Measurements from ENCODE around the gene DCAF10.

Gene DCAF10

DNA sequence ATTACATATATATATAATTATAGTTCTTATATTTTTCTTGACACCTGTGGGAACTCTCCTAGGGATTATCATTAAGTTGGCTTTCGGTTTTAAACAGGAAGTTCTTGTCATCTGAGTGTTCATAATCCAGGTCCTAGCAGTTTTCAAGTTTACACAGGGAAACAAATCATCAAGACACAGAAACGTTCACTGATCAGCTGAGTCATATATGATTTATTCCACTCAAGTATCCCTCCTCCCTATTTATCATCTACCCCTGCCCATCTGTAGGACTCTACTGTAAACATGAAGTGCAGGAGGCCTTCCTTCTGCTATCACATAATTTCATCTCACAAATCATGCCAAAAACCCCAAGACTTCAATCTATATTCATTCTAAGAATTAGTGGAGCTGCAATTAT is 97.1 kb downstream of the DCAF10 start:
- no peak for DNase-seq (ENCODE audit: low read depth, low spot score)
- no peak overlapping the region for H3K4me3 ChIP-seq (ENCODE audit: low read length)

DNA sequence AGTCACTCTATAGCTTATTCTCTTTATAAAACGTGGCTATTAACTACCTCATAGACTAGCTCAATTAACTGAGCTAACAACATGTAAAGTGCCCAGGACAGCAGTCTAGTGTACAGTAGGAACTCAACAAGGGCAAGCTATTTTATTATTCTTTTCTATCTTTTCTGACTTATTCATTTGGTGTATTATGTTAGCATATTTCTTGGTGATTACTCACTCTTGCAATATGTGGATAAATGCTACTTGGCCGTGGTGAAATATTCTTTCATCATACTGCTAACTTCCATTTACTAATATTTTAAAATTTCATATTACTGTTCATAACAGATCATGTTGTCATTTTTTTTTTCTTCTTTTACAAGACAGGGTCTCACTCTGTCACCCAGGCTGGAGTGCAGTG is 98.4 kb downstream of the DCAF10 start:
- DNase-seq (ENCODE audit: low read depth, low spot score), result no peak
- peaks cover 4% of the 10 kb centered on the region; the same call in 1 of the 2 replicates for H3K36me3 ChIP-seq (ENCODE audit: control insufficient read depth, insufficient read depth, low read length)
- WGBS (ENCODE audit: insufficient coverage, insufficient read length), result no CpG with 5 or more reads among the region's 2 CpGs
- H3K4me1 ChIP-seq (ENCODE audit: control insufficient read depth, insufficient read depth, low read length), result no peaks in the 10 kb centered on the region
- H3K4me3 ChIP-seq (ENCODE audit: low read length), result no peak overlapping the region
- H3K27ac ChIP-seq (ENCODE audit: low read length), result no peak overlapping the region
- no peaks in the 10 kb centered on the region for H3K9me3 ChIP-seq (ENCODE audit: control insufficient read depth, insufficient read depth, low read length)
- no peaks in the 10 kb centered on the region for H3K27me3 ChIP-seq (ENCODE audit: control insufficient read depth, insufficient read depth, low read length)

More for the DNA sequence above, 97.1 kb downstream of the DCAF10 start:
- Histone ChIP-seq H3K27ac (ENCODE audit: low read length) (no peak overlapping the region), H3K36me3 (ENCODE audit: control insufficient read depth, insufficient read depth, low read length) (peaks cover 4% of the 10 kb centered on the region; the same call in 1 of the 2 replicates), H3K4me1 (ENCODE audit: control insufficient read depth, insufficient read depth, low read length) (no peaks in the 10 kb centered on the region), H3K27me3 (ENCODE audit: control insufficient read depth, insufficient read depth, low read length) (no peaks in the 10 kb centered on the region), H3K9me3 (ENCODE audit: control insufficient read depth, insufficient read depth, low read length) (no peaks in the 10 kb centered on the region)
- no CpG with 5 or more reads among the region's 2 CpGs for whole genome bisulfite sequencing (ENCODE audit: insufficient coverage, insufficient read length)

- peaks cover 3% of the 10 kb centered on the region; the same call in 1 of the 2 replicates for H3K4me1 ChIP-seq (ENCODE audit: control insufficient read depth, insufficient read depth, low read length)
- no peaks in the 10 kb centered on the region for H3K9me3 ChIP-seq (ENCODE audit: control insufficient read depth, insufficient read depth, low read length)
- H3K36me3 ChIP-seq (ENCODE audit: control insufficient read depth, insufficient read depth, low read length), result no peaks in the 10 kb centered on the region; the same call in 1 of the 2 replicates
- no peak overlapping the region for H3K4me3 ChIP-seq (ENCODE audit: low read length)
- no peak for DNase-seq (ENCODE audit: low read depth, low spot score)
- no peaks in the 10 kb centered on the region for H3K27me3 ChIP-seq (ENCODE audit: control insufficient read depth, insufficient read depth, low read length)
- H3K27ac ChIP-seq (ENCODE audit: low read length), result no peak overlapping the region
These were observed 101.5 kb downstream of the DCAF10 start for GRCh38 chr9:37902131-37902530.

- WGBS (ENCODE audit: insufficient coverage, insufficient read length), result no CpG with 5 or more reads among the region's 17 CpGs
- DNase-seq (ENCODE audit: low read depth, low spot score), result no peak
These were observed 102.4 kb downstream of the DCAF10 start for GRCh38 chr9:37902796-37903646.

DNA sequence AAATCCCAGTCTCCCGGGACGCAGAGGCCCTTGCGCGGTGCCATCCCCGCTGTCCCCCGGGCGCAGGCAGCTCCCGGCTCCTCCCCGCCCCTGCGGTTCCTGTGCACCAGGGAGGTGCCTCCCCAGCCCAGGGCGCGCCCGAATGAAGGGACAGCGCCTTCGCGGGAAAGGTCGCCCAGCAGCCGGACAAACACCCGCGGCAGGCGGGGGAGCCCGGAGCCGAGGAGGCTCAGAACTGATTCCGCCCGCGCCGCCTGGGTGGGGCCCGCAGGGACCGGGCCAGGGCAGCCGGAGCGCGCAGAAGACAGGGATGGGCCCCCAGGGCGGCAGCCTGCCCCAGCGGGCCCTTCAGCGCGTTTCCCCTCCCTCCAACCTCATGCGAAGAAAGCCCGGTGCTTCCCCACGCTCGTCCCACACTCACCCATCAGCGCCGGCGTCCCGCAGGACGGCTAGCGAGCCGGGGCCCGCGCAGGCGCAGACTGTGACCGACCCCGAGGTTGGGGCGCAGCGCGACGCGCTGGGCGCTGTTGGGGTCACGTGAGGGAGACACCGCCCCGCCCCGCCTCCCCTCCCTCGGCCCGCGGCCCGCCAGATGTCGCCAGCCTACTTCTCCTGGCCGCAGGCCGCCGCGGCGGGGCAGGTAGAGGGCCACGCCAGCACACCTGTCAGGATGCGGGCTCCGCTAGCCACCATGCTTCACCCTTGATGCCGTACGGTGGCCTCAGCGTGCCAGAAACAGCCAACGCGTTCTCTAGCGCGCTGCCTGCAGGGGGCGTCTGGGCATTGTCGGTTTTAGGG is 103.2 kb downstream of the DCAF10 start, which contains the start of gene SLC25A51:
TSS of gene SLC25A51 (minus strand) at position 481 of the 798 bp plus-strand sequence. CDS start 15,577 bp downstream, outside the sequence.
- H3K27ac ChIP-seq (ENCODE audit: low read length), result no peak within 1 kb of the TSS
- H3K4me3 ChIP-seq (ENCODE audit: low read length), result peak within 1 kb of the TSS; percentile 78
- H3K27me3 ChIP-seq (ENCODE audit: control insufficient read depth, insufficient read depth, low read length), result no peaks in the 10 kb centered on the region
- WGBS (ENCODE audit: insufficient coverage, insufficient read length), result no CpG with 5 or more reads among the region's 84 CpGs
- H3K36me3 ChIP-seq (ENCODE audit: control insufficient read depth, insufficient read depth, low read length), result no peaks in the 10 kb centered on the region; the same call in 1 of the 2 replicates
- peak; percentile 78 for DNase-seq (ENCODE audit: low read depth, low spot score)
- H3K4me1 ChIP-seq (ENCODE audit: control insufficient read depth, insufficient read depth, low read length), result peaks cover 3% of the 10 kb centered on the region; the same call in 1 of the 2 replicates
- H3K9me3 ChIP-seq (ENCODE audit: control insufficient read depth, insufficient read depth, low read length), result no peaks in the 10 kb centered on the region

More at GRCh38 chr9:37902796-37903646, 102.4 kb downstream of the DCAF10 start:
- Histone ChIP-seq H3K4me1 (ENCODE audit: control insufficient read depth, insufficient read depth, low read length) (peaks cover 3% of the 10 kb centered on the region; the same call in 1 of the 2 replicates), H3K4me3 (ENCODE audit: low read length) (peak overlapping the region; percentile 78), H3K9me3 (ENCODE audit: control insufficient read depth, insufficient read depth, low read length) (no peaks in the 10 kb centered on the region), H3K36me3 (ENCODE audit: control insufficient read depth, insufficient read depth, low read length) (no peaks in the 10 kb centered on the region; the same call in 1 of the 2 replicates), H3K27ac (ENCODE audit: low read length) (no peak overlapping the region), H3K27me3 (ENCODE audit: control insufficient read depth, insufficient read depth, low read length) (no peaks in the 10 kb centered on the region)

DNA sequence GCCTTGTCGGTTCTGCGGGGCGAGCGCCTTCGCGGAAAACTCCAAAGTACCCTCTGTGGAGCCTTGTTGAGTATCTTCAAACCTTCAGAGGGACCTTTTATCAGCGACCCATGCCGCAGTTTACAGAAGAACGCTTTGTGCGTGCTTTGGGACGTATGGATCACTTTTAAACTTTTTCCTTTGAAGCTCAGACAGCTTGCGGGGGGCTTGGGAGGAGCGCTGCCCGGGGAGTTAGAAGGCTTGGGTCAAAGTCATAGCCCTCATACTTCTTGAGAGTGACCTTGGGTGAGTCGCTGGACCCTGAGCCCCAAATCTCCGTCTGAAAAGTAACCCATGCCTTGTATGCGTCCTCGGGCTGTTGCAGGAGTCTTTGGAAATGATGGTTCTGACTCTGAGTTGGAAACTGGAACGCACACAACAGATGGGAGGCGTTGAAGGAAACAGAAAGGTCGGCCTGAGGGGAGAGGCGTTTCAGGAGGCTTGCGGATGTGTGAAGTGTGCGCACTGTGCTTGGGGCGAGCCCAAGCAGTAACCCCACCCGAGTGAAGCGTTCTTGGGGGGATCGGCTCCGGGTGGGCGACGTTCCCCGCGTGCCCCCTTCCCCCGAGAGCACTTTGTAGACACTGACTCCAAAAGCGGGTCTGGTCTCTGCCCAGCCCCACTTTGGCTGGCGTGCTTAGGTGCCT is 104.0 kb downstream of the DCAF10 start:
- Histone ChIP-seq H3K4me3 (ENCODE audit: low read length) (peak overlapping the region; percentile 78; the same call in 1 of the 2 replicates), H3K4me1 (ENCODE audit: control insufficient read depth, insufficient read depth, low read length) (peaks cover 3% of the 10 kb centered on the region; the same call in 1 of the 2 replicates), H3K27ac (ENCODE audit: low read length) (no peak overlapping the region), H3K27me3 (ENCODE audit: control insufficient read depth, insufficient read depth, low read length) (no peaks in the 10 kb centered on the region), H3K9me3 (ENCODE audit: control insufficient read depth, insufficient read depth, low read length) (no peaks in the 10 kb centered on the region), H3K36me3 (ENCODE audit: control insufficient read depth, insufficient read depth, low read length) (no peaks in the 10 kb centered on the region)
- DNase-seq (ENCODE audit: low read depth, low spot score), result no peak
- WGBS (ENCODE audit: insufficient coverage, insufficient read length), result no CpG with 5 or more reads among the region's 36 CpGs

- Histone ChIP-seq H3K4me3 (ENCODE audit: low read length) (no peak overlapping the region), H3K27ac (ENCODE audit: low read length) (no peak overlapping the region), H3K9me3 (ENCODE audit: control insufficient read depth, insufficient read depth, low read length) (no peaks in the 10 kb centered on the region), H3K36me3 (ENCODE audit: control insufficient read depth, insufficient read depth, low read length) (no peaks in the 10 kb centered on the region), H3K27me3 (ENCODE audit: control insufficient read depth, insufficient read depth, low read length) (no peaks in the 10 kb centered on the region), H3K4me1 (ENCODE audit: control insufficient read depth, insufficient read depth, low read length) (peaks cover 3% of the 10 kb centered on the region; the same call in 1 of the 2 replicates)
- no peak for DNase-seq (ENCODE audit: low read depth, low spot score)
- no CpG with 5 or more reads among the region's 10 CpGs for WGBS (ENCODE audit: insufficient coverage, insufficient read length)
These were observed 104.5 kb downstream of the DCAF10 start for GRCh38 chr9:37905131-37905505.

GRCh38 chr9:37905776-37906175 is 105.2 kb downstream of the DCAF10 start:
- DNase-seq (ENCODE audit: low read depth, low spot score), result no peak
- WGBS (ENCODE audit: insufficient coverage, insufficient read length), result no CpG with 5 or more reads among the region's 4 CpGs

DNA sequence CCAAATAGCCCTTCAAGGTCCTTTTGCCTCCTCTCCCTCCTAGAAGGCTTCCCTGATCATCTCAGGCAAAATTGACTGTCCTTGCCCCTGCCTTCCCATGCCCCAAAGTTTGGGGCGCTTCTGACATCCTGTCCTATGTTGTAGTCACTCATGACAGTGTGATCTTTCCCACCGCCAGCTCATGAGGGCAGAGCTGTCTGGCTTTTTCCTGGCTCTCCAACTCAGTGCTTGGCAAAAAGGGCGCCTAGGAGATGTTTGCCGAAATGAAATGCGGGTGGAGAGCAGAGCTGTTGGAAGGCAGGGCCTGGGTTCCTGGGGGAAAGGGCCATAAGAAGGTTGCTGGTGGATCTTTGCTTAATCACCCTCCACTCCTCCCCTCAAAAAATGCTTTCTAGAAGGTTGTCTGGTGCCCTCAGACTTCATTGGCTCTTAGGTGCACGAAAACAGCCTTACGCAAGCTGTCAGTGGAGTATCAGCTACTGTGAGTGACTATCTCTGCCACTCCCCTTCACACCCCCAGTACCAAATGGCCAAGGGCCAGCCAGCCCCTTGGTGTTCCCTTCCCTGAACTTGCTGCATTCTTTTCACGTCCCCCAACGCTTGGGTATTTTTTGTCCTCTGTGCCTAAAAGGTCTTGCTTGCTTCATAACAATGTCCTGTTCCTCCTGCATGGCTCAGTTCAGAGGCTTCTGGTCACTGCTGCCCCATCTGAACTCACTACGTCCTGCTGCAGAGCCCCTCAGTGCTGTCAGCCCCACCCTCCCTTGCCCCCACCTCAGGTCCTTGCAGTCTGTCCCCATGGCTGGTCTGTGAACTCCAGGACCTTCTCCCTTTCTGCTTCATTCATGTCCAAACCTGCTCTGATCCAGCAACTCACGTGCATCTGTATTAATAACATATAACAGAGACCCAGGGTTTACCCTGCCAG is 106.0 kb downstream of the DCAF10 start:
- WGBS (ENCODE audit: insufficient coverage, insufficient read length), result no CpG with 5 or more reads among the region's 11 CpGs
- Histone ChIP-seq H3K4me1 (ENCODE audit: control insufficient read depth, insufficient read depth, low read length) (peaks cover 3% of the 10 kb centered on the region; the same call in 1 of the 2 replicates), H3K27ac (ENCODE audit: low read length) (no peak overlapping the region), H3K27me3 (ENCODE audit: control insufficient read depth, insufficient read depth, low read length) (no peaks in the 10 kb centered on the region), H3K9me3 (ENCODE audit: control insufficient read depth, insufficient read depth, low read length) (no peaks in the 10 kb centered on the region), H3K4me3 (ENCODE audit: low read length) (no peak overlapping the region), H3K36me3 (ENCODE audit: control insufficient read depth, insufficient read depth, low read length) (no peaks in the 10 kb centered on the region)
- DNase-seq (ENCODE audit: low read depth, low spot score), result no peak

More at GRCh38 chr9:37905776-37906175, 105.2 kb downstream of the DCAF10 start:
- no peaks in the 10 kb centered on the region for H3K9me3 ChIP-seq (ENCODE audit: control insufficient read depth, insufficient read depth, low read length)
- peaks cover 3% of the 10 kb centered on the region; the same call in 1 of the 2 replicates for H3K4me1 ChIP-seq (ENCODE audit: control insufficient read depth, insufficient read depth, low read length)
- no peak overlapping the region for H3K27ac ChIP-seq (ENCODE audit: low read length)
- H3K36me3 ChIP-seq (ENCODE audit: control insufficient read depth, insufficient read depth, low read length), result no peaks in the 10 kb centered on the region
- no peak overlapping the region for H3K4me3 ChIP-seq (ENCODE audit: low read length)
- no peaks in the 10 kb centered on the region for H3K27me3 ChIP-seq (ENCODE audit: control insufficient read depth, insufficient read depth, low read length)
